22Rv1 (cell line): ENCODE measurements around the gene JUP.

ENCODE experiments used
- CTCF ChIP-seq: fragments of 450-650 bp; IDR thresholded peaks from 2 replicates; pipeline ENCODE4 v1.5.1; 2017; ENCODE audit warnings: mild to moderate bottlenecking
- ZFX ChIP-seq: fragments of 450-650 bp; IDR thresholded peaks from 2 replicates; pipeline ENCODE4 v1.6.1; 2017; ENCODE audit warnings: antibody characterized with exemption, borderline replicate concordance

- TF ChIP-seq CTCF: no peak
- TF ChIP-seq ZFX: no peak
Measured at GRCh38 chr17:41835214-41835799, 48.8 kb upstream of the JUP start.
